ENCODE measurements around the gene NPAS3.

The NPAS3 gene

GRCh38 chr14:33414041-33414440 lies 475.4 kb downstream of the NPAS3 start:
- TF ChIP-seq CTCF (IDR thresholded peaks at IDR 0.05; ENCODE audit: insufficient read depth, low read depth, low read length, missing control alignments) = no peak
- H3K4me3 ChIP-seq (ENCODE audit: low read depth, low read length) = no peak overlapping the region
- DNase-seq (ENCODE audit: low read depth) = no peak

GRCh38 chr14:33420051-33420627 lies 481.5 kb downstream of the NPAS3 start:
- TF ChIP-seq CTCF (IDR thresholded peaks at IDR 0.05; ENCODE audit: insufficient read depth, low read depth, low read length, missing control alignments) = no peak
- DNase-seq (ENCODE audit: low read depth) = no peak
- H3K4me3 ChIP-seq (ENCODE audit: low read depth, low read length) = no peak overlapping the region

- no peak for TF ChIP-seq CTCF (IDR thresholded peaks at IDR 0.05; ENCODE audit: insufficient read depth, low read depth, low read length, missing control alignments)
- H3K4me3 ChIP-seq (ENCODE audit: low read depth, low read length) = no peak overlapping the region
- no peak for DNase-seq (ENCODE audit: low read depth)
These were observed 491.8 kb downstream of the NPAS3 start for GRCh38 chr14:33430414-33431035.

DNA sequence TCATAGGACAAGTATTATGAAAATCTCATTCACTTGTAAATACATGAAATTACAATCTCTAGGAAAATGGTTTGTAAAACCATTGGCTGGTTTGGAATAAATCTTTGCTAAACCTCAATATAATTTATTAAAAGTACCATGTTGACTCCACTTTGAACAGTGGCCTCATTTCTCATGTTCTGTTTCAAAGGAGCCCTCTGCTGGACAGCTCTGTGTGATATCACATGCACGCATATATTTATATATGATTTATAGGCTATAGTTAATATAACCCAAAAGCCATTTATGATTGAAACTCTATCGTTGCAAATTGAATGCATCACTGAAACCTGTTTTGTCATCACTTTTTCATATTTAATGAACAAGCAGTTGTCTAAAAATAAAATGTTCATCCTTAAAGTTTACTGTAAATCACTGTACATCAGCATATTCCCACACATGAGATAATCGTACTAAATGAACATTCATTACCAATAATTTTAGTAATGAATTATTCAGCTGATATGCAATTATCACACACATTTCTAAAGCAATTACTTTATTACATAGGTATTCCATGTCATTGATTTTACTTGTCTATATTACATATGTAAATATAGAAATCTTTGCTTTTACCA lies 493.8 kb downstream of the NPAS3 start:
- no peak for DNase-seq (ENCODE audit: low read depth)
- no peak for TF ChIP-seq CTCF (IDR thresholded peaks at IDR 0.05; ENCODE audit: insufficient read depth, low read depth, low read length, missing control alignments)
- no peak overlapping the region for H3K4me3 ChIP-seq (ENCODE audit: low read depth, low read length)

DNA sequence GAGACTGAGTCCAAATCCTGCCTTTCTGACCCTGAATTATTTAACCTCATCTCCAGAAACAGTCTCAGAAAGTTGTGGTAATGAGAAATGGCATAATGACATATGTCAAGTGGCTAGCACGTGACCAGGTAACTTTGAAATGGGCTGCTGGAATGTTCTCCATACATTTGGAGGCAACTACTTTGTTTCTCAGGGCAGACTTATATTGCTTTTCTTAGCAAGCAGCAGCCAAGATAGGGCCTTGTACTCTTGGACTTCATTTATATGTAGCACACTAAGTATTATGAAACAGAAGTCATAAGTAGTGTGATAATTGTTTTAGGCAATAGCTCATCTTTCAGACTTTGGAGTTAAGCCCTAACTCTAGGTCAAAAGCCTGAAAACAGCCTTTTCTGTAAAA lies 494.7 kb downstream of the NPAS3 start:
- no peak for TF ChIP-seq CTCF (IDR thresholded peaks at IDR 0.05; ENCODE audit: insufficient read depth, low read depth, low read length, missing control alignments)
- H3K4me3 ChIP-seq (ENCODE audit: low read depth, low read length) = no peak overlapping the region
- DNase-seq (ENCODE audit: low read depth) = no peak

DNA sequence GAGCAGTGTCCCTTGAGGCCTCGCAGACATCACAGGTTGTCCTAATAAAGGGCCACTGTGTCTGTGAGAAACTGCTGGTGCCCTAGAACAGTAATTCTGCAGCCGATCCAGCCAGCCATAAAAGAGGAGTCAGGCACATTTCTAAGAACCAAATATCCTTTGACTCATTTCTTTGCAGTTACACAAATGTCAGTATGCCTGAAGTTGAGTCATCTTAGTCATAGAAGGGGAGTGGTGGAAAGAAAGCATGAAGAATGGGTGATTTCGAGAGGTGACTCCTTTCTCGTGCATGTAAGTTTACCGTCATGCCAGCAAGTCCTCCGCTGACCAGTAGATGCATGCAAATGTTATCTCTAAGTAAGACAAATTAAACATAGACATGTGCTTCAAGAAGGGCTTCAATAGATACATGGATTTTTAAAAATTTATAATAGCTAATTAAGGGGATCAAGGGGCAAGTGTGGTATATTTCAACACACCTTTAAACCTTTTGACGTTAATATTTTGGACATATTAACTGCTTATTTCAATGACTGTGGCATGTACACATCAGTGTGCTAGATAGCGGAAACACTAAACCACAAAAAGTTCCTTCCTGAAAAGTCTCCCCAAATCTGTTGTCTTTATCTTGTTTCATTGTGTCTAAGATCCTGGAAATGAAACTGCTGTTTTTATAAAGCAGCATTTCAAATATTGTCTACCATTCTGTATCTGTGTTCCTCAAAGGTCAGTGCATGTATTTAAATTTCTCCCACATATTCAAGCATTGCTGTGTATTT lies 497.4 kb downstream of the NPAS3 start:
- H3K4me3 ChIP-seq (ENCODE audit: low read depth, low read length) = no peak overlapping the region
- no peak for TF ChIP-seq CTCF (IDR thresholded peaks at IDR 0.05; ENCODE audit: insufficient read depth, low read depth, low read length, missing control alignments)
- DNase-seq (ENCODE audit: low read depth) = no peak
